Stimulated activated CD4-positive, alpha-beta T cell treated with anti-CD3 and anti-CD28 coated beads, Interleukin-12 subunit alpha, Interleukin-12 subunit beta, amount 100 ng/mL, for 48 hours (primary cell): Measurements from ENCODE around the gene VWA5B1.
A peak's percentile ranks its signal among the peaks of the same experiment; 100 is the strongest.
"Not testable (repeated sequence)": the region's sequence is repeated elsewhere in the genome, so short reads cannot be mapped to it uniquely, and the experiment has no call there.

Experiments
- DNase-seq, 3 donors: peaks; one replicate each; pipeline ENCODE4 v3.0.0-alpha.2; 2020; ENCODE audit warnings: low read depth in 2 of 3, low spot score in 1 of 3

VWA5B1 gene

GRCh38 chr1:20290624-20291597 is at the start of gene VWA5B1:
Gene VWA5B1 (plus strand): TSS chr1:20290875. CDS start chr1:20310602, 19,727 bp downstream.
- DNase-seq: no peak

DNA sequence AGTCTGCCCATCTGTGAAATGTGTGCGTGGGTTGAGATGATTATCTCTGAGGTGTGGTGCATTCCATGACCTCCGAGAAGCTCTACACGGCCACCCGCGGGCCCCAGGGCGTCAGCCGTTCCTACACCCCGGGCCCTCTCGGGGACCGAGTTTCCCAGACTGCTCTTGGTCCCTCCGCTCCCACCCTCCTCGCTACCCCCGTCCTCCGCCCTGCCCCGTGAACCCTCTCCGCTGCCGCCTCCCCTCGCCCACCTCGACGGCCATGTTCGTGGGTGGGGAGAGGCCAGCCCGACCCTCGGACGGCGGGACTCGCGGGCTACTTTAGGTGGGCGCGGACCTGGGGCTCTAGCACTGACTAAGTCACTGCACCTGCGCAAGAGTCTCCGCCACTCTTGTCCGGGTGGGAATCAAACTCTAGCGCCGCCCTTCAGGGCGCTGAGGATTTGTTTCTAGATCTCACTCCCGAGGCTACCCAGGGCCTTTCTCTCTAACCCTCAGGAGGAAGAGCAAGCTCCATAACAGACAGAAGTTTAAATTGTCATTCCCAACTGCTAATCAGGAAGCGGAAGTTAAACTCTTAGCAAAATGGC is 47.7 kb upstream of the VWA5B1 start:
- no peak for DNase-seq

- DNase-seq: peak; percentile 31 to 47 (median 34)
These were observed 41.6 kb upstream of the VWA5B1 start for GRCh38 chr1:20248971-20249612.

GRCh38 chr1:20250340-20250989 is 40.2 kb upstream of the VWA5B1 start:
- no peak for DNase-seq

DNA sequence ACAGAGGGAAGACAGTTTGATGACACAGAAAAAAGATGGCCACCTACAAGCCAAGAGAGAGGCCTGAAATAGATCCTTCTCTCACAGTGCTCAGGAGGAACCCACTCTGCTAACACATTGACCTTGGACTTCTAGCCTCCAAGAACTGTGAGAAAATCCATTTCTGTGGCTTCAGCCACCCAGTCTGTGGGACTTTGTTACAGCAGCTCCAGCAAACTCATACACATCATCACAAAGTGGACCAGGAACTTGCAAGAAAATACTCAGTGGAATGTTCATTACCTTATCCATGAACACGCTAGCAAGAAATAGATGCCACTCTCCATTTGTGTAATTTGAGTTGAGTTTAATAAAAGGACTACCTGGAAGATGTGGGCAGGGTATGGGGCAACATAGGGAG is 38.1 kb upstream of the VWA5B1 start:
- DNase-seq: no peak

- DNase-seq: no peak
These were observed 35.0 kb upstream of the VWA5B1 start for GRCh38 chr1:20255666-20256065.

DNA sequence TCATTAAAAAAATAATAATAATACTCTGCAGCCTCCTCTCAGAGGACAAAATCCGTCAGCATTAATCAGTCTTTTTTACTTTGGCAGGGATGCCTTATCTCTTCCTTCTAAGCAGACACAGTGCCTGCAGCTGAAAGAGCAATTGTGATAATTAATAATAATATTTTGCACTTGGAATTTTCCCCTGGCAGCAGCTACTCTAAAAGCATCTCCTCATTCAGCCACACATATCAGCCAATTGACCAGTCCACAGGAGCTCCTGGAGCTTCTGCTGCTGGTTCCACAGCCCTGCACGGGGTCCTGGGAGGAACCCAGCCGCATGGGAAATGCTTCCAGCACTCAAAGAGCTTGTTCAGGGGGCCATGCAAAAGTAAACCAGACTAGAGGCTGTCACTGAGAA is 31.0 kb upstream of the VWA5B1 start:
- no peak for DNase-seq

- no peak for DNase-seq
These were observed 29.6 kb upstream of the VWA5B1 start for GRCh38 chr1:20261095-20261494.

DNA sequence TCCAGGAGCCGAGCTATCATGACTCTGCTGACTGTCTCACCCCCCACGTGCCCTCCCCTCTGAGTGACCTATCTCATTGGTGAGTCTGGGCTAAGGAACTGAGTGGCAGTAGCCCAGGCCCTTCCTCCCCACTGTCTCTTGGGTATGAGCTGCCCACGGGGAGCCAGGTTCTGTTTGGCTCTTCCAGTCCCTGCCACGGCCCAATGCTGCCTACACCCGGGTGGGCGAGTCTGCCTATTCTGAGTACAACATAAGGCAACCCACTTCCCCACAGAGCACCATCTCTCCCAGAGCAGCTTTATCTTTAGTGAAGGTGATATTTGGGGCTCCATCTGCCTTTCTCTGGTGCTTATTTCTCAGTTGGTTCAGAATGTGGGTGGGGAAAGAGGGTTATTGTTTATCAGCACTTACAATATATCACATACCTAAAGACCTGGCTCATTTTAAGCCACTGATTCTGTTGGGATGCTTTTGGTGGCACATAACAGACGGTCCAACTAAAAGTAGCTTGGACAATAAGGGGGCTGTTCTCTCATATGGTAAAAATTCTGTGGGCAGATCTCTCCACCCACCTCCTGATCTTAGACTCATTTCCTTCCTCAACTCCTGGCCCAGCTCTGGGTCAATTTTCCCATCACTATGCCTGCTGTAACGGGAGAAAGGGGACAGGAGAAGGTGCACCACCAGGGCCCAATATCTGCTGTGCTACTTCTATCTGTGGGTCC is 27.7 kb upstream of the VWA5B1 start:
- no peak for DNase-seq

GRCh38 chr1:20265250-20265649 is 25.4 kb upstream of the VWA5B1 start:
- no peak for DNase-seq

- DNase-seq: no peak
These were observed 24.5 kb upstream of the VWA5B1 start for GRCh38 chr1:20266141-20266540.

DNA sequence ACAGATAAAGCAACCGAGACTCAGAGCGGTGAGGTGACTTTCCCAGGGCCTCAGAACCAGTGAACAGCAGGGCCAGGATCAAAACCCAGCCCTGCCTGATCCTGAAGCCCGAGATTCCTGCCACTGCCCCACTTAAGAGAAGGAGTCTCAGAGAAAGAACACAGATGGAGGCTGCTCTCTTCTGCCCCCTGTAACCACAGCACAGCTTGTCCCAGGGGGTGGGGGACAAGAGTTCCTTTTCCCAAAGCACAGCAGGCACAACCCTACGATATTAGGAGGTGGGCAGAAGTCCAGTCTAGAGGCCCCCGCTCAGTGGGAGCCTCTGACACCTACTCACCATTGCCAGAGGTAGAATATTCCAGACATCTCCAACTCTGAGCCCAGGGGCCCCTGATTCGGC is 24.0 kb upstream of the VWA5B1 start:
- no peak for DNase-seq

DNA sequence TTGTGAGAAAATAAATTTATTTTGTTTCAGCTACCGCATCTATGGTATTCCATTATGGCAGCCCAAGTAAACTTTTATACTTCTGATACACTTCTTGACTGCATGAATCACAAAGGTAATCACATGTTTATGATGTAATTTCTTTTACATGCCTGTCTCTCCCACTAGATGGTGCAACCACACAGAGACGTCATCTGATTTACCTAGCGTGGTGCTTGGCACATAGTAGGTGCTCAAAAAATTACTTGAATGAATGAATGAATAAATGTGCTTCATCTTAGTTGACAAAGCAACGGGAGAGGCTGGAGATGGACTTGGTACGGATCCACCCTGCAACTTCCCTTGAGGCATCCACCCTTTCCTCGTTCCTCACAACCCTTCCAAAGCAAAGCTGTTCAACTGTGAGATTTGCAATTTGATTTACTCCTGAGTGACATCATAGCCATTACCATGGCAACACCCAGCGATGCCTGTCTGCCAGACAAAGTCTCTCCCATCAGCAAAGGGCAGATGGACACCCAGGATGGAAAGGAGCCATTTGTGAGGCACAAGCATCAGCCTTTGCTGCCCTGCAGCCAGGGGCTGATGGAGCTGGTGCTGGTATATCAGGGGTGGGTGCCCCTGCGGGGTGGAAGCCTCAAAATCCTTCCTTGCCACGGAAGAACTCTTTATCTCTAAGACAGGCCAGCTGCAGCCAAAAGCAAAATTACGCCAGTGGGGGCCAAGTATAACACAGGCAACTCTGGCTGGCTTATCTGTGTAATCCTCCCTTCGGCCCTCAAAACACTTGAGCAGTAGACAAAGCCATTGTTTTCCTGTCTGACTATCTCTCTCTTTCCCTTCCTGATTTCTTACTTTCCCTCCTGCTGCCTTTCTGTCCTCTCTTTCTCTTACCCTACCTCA is 18.9 kb upstream of the VWA5B1 start:
- DNase-seq: no peak

GRCh38 chr1:20273716-20274115 is 17.0 kb upstream of the VWA5B1 start:
- DNase-seq: not testable (repeated sequence)

- DNase-seq: no peak
These were observed 15.3 kb upstream of the VWA5B1 start for GRCh38 chr1:20275319-20275925.

DNA sequence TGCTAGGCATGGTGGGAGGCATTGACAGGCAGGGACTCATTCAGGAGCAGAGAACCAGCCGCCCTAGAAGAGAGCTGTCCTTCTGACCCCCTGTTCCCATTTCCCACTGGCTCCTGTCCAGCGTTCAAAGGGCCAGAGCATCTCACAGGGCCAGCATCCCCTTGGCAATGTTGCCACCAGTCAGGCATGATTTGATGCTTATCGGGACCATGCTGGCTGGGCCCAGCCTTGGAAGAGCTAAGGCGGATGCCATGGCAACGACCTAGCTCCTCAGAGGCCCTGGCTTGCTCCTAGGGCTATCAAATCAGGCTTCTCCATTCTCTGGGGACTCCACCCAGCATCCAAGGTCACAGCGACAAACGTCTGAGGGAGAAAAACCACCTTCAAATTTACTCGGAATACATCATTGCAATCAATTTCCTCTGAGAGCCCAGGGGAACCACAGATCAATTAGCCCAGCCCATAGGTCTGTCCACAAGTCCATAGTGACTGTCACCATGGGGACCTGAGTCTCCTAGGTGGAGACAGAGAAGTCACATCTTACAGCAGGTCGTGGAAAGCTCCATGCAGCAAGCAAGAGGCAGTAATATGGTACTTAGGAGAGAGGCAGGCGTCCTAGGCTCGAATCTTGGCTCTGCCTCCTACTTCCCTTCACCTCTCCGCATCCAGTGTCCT is 14.1 kb upstream of the VWA5B1 start:
- no peak for DNase-seq

- DNase-seq: no peak
These were observed 12.0 kb upstream of the VWA5B1 start for GRCh38 chr1:20278692-20279130.

DNA sequence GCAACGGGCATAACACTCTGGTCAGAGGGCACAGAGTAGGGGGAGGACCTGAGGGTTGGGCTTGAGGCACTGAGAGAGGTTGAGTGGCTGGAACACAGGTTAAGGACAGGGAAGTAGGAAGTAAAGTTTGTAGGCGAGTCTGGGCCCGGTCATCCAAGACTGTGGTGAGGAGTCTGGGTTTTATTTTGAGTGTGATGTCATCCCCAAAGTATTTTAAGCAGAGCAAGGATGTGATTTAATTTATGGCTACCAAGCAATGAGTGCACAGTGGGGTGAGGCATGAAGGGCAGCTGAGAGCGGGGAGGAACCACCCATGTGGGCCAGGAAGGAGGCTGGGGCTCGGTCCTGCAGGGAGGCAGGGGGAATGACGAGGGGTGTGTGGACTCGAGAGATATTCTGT is 11.2 kb upstream of the VWA5B1 start:
- DNase-seq: no peak

DNA sequence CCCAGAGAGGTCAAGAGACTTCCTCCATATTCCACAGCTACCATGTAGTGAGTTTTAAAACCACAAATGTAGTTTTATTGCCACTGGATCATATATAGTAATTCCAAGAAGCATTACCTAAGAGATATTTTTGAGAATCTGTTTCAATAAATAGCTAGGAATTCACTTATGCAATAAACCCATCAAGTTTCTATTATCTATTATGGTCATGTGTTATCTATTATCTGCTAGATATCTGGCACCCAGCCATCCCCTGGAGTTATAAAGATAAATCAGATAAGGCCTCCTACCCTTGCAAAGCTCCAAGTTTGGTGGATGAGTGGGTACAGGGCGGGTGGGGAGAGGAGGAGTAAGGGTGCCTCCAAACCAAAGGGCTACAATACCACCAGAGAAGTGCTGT is 10.3 kb upstream of the VWA5B1 start:
- no peak for DNase-seq
